ENCODE measurements around the gene DDX17.

The DDX17 gene

DNA sequence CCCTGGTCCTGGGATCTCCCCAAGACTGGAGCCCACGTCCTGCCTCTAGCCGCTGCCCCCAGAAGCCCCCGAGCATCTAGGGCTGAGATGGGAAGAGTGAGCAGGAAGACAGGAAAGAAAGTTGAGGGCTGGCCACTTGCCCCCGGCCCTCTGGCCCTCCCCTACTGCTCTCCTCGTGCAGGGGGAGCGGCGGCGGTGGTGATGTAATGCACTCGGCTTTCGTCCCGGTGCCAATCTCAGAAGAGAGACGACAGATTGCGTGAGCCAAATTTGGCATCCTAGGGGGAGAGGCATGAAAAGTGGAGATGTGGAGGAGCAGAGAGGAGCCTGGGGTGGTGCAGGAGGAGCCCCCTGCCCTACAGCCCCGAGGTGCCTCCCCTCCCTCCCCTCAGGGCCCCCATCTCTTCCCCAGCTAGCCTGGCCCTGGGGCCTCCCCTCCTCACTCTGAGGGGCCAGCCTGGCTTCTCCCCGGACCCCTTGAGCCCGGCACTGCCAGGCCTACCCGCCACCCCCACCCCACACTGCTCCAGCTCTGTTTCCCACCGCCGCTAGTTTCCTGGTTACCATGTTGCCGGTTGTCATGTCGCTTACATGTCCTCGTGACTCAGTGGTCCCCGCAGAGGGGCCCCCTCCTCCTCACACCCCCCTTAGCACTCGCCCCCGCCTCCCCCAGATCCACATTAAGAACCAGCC lies 53.6 kb downstream of the DDX17 start:
- TF ChIP-seq EZH2phosphoT487 (IDR thresholded peaks at IDR 0.05; ENCODE audit: low read length): no peak
- TF ChIP-seq, protein P1, sequence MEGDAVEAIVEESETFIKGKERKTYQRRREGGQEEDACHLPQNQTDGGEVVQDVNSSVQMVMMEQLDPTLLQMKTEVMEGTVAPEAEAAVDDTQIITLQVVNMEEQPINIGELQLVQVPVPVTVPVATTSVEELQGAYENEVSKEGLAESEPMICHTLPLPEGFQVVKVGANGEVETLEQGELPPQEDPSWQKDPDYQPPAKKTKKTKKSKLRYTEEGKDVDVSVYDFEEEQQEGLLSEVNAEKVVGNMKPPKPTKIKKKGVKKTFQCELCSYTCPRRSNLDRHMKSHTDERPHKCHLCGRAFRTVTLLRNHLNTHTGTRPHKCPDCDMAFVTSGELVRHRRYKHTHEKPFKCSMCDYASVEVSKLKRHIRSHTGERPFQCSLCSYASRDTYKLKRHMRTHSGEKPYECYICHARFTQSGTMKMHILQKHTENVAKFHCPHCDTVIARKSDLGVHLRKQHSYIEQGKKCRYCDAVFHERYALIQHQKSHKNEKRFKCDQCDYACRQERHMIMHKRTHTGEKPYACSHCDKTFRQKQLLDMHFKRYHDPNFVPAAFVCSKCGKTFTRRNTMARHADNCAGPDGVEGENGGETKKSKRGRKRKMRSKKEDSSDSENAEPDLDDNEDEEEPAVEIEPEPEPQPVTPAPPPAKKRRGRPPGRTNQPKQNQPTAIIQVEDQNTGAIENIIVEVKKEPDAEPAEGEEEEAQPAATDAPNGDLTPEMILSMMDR (IDR thresholded peaks at IDR 0.05; ENCODE audit: low read length): no peak
- no peak for TF ChIP-seq EZH2 (optimal IDR thresholded peaks at IDR 0.05; ENCODE audit: low read depth, low read length)
- no peak for DNase-seq
- Histone ChIP-seq H3K4me1 (ENCODE audit: low read length) (no peaks in the 10 kb centered on the region), H2AFZ (ENCODE audit: low read length) (no peak overlapping the region), H3K27me3 (replicated peaks; ENCODE audit: insufficient read depth, low read length) (peaks cover 68% of the 10 kb centered on the region), H4K20me1 (ENCODE audit: insufficient read depth, low read length) (no peaks in the 10 kb centered on the region), H3K4me3 (ENCODE audit: low read length) (no peak overlapping the region), H3K36me3 (replicated peaks; ENCODE audit: insufficient read depth, low read length) (no peaks in the 10 kb centered on the region), H3K4me2 (ENCODE audit: low read depth, low read length) (no peak overlapping the region), H3K9me3 (replicated peaks; ENCODE audit: insufficient read depth, low read length) (no peaks in the 10 kb centered on the region), H3K9me2 (replicated peaks; ENCODE audit: insufficient read depth, low read length) (no peaks in the 10 kb centered on the region), H3K79me2 (ENCODE audit: low read length) (no peaks in the 10 kb centered on the region), H3F3A (ENCODE audit: insufficient read depth, low read length) (no peaks in the 10 kb centered on the region), H3K27ac (ENCODE audit: low read length) (no peak overlapping the region), H3K9ac (ENCODE audit: low read length) (no peak overlapping the region)

DNA sequence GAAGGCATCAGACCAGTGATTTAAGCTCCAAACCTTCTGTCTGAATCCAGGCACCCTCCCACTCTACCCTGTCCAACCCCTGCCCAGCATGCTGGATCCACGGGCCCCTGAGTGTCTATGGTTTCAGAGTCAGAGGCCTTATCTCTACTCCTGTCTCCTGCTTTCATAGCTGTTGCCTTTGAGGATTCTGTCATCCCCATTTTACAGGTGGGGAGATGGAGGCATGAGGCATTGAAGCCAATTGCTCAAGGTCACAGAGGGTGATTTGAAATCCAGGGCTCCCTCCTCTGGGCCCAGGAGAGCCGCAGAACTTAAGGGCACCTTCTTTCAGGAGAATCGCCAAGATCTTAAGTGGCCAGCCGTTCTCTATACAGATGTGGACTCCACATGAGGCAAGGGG lies 54.2 kb downstream of the DDX17 start:
- H3K4me1 ChIP-seq (ENCODE audit: low read length): no peaks in the 10 kb centered on the region
- no peaks in the 10 kb centered on the region for H3K79me2 ChIP-seq (ENCODE audit: low read length)
- H3K27ac ChIP-seq (ENCODE audit: low read length): no peak overlapping the region
- H3K27me3 ChIP-seq (replicated peaks; ENCODE audit: insufficient read depth, low read length): peaks cover 61% of the 10 kb centered on the region
- H3K9ac ChIP-seq (ENCODE audit: low read length): no peak overlapping the region
- H4K20me1 ChIP-seq (ENCODE audit: insufficient read depth, low read length): no peaks in the 10 kb centered on the region
- H3K4me3 ChIP-seq (ENCODE audit: low read length): no peak overlapping the region
- no peaks in the 10 kb centered on the region for H3K9me2 ChIP-seq (replicated peaks; ENCODE audit: insufficient read depth, low read length)
- DNase-seq: no peak
- H3F3A ChIP-seq (ENCODE audit: insufficient read depth, low read length): no peaks in the 10 kb centered on the region
- no peaks in the 10 kb centered on the region for H3K36me3 ChIP-seq (replicated peaks; ENCODE audit: insufficient read depth, low read length)
- H3K9me3 ChIP-seq (replicated peaks; ENCODE audit: insufficient read depth, low read length): no peaks in the 10 kb centered on the region
- TF ChIP-seq, protein P1 (IDR thresholded peaks at IDR 0.05; ENCODE audit: low read length): no peak
- TF ChIP-seq EZH2 (optimal IDR thresholded peaks at IDR 0.05; ENCODE audit: low read depth, low read length) (no peak), EZH2phosphoT487 (IDR thresholded peaks at IDR 0.05; ENCODE audit: low read length) (no peak)
- H3K4me2 ChIP-seq (ENCODE audit: low read depth, low read length): no peak overlapping the region
- H2AFZ ChIP-seq (ENCODE audit: low read length): no peak overlapping the region

DNA sequence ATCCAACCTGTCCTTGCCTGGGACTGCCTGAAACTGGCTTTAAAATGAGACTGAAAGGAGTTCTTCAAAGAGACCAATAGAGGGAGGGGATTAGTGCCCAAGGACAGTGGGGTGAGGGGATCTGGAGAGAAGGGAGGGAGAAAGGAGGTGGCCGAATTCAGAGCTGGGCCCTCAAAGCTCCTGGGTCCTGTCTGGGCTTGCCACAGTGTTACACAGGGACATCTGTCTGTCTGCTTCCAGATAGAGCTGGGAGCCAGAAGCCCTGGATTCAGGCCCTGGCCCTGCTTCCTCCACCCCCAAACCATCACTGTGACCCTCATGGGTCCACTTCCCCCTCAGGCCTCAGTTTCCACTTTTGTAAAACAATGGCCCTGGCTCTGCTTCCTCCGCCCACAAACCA lies 54.7 kb downstream of the DDX17 start:
- no peak overlapping the region for H3K27ac ChIP-seq (ENCODE audit: low read length)
- no peaks in the 10 kb centered on the region for H3K9me3 ChIP-seq (replicated peaks; ENCODE audit: insufficient read depth, low read length)
- H3K36me3 ChIP-seq (replicated peaks; ENCODE audit: insufficient read depth, low read length): no peaks in the 10 kb centered on the region
- no peak overlapping the region for H3K9ac ChIP-seq (ENCODE audit: low read length)
- H4K20me1 ChIP-seq (ENCODE audit: insufficient read depth, low read length): no peaks in the 10 kb centered on the region
- no peak overlapping the region for H3K4me2 ChIP-seq (ENCODE audit: low read depth, low read length)
- TF ChIP-seq, protein P1 (IDR thresholded peaks at IDR 0.05; ENCODE audit: low read length): no peak
- TF ChIP-seq EZH2phosphoT487 (IDR thresholded peaks at IDR 0.05; ENCODE audit: low read length) (no peak), EZH2 (optimal IDR thresholded peaks at IDR 0.05; ENCODE audit: low read depth, low read length) (no peak)
- no peak overlapping the region for H3K4me3 ChIP-seq (ENCODE audit: low read length)
- peaks cover 57% of the 10 kb centered on the region for H3K27me3 ChIP-seq (replicated peaks; ENCODE audit: insufficient read depth, low read length)
- H3K9me2 ChIP-seq (replicated peaks; ENCODE audit: insufficient read depth, low read length): no peaks in the 10 kb centered on the region
- no peak overlapping the region for H2AFZ ChIP-seq (ENCODE audit: low read length)
- no peaks in the 10 kb centered on the region for H3K4me1 ChIP-seq (ENCODE audit: low read length)
- DNase-seq: no peak
- no peaks in the 10 kb centered on the region for H3F3A ChIP-seq (ENCODE audit: insufficient read depth, low read length)
- H3K79me2 ChIP-seq (ENCODE audit: low read length): no peaks in the 10 kb centered on the region
